NCI-H2227 (cell line): Measurements from ENCODE around the gene CBR1.

Source experiments
- DNase-seq: peaks from one replicate; lab custom pipeline; 2025; ENCODE audit not compliant: unreplicated experiment; lab: John Stamatoyannopoulos, UW

Gene CBR1

GRCh38 chr21:36069713-36070583 is at the start of gene CBR1:
CBR1 (plus strand) TSS chr21:36070024; CDS start chr21:36070116, 92 bp downstream.
- peak; percentile 96 for DNase-seq

GRCh38 chr21:36021251-36021837 is 48.5 kb upstream of the CBR1 start:
- DNase-seq = no peak

- no peak for DNase-seq
Measured at GRCh38 chr21:36022427-36023091, 47.3 kb upstream of the CBR1 start.

- DNase-seq = no peak
Measured at GRCh38 chr21:36023092-36023480, 46.7 kb upstream of the CBR1 start.

GRCh38 chr21:36024782-36025181 is 45.0 kb upstream of the CBR1 start:
- no peak for DNase-seq

- no peak for DNase-seq
Measured at GRCh38 chr21:36027347-36027746, 42.5 kb upstream of the CBR1 start.

- DNase-seq = peak; percentile 81
Measured at GRCh38 chr21:36028127-36029069, 41.4 kb upstream of the CBR1 start.

GRCh38 chr21:36029309-36029708 is 40.5 kb upstream of the CBR1 start:
- DNase-seq = no peak

GRCh38 chr21:36030581-36031189 is 39.1 kb upstream of the CBR1 start:
- no peak for DNase-seq

- DNase-seq = no peak
Measured at GRCh38 chr21:36032647-36033406, 37.0 kb upstream of the CBR1 start.

- no peak for DNase-seq
Measured at GRCh38 chr21:36034211-36034913, 35.5 kb upstream of the CBR1 start.

- DNase-seq = peak; percentile 40
Measured at GRCh38 chr21:36035381-36035791, 34.4 kb upstream of the CBR1 start.

GRCh38 chr21:36038701-36039497 is 30.9 kb upstream of the CBR1 start:
- no peak for DNase-seq

- DNase-seq = no peak
Measured at GRCh38 chr21:36039861-36040260, 30.0 kb upstream of the CBR1 start.

GRCh38 chr21:36040389-36040788 is 29.4 kb upstream of the CBR1 start:
- no peak for DNase-seq

GRCh38 chr21:36041910-36042309 is 27.9 kb upstream of the CBR1 start:
- DNase-seq = no peak

GRCh38 chr21:36044056-36044455 is 25.8 kb upstream of the CBR1 start:
- DNase-seq = no peak

- DNase-seq = no peak
Measured at GRCh38 chr21:36045993-36046392, 23.8 kb upstream of the CBR1 start.
